ENCODE results near the gene ARF1. TPM values are rescaled to one million over a fixed set of nuclear protein-coding genes. Genes with fewer than 3 reads are reported as not detected.

The ARF1 gene
- total and polyA plus RNA-seq, 10 of the 15 experiments (the other 5 are each of a cell fraction or from before 2014, with no cell fraction given): 48.4 to 508 (median 283) TPM

GRCh38 chr1:228118040-228118439 lies 35.5 kb downstream of the ARF1 start:
- WGBS (ENCODE audit: insufficient coverage, insufficient replicate concordance, low lambda C conversion rate, missing lambda C conversion rate): 20% methylated on average over 2 of the region's 2 CpGs
- TF ChIP-seq STAT1 (conservative IDR thresholded peaks at IDR 0.05): no peak
- no peak for TF ChIP-seq KAT2A (conservative IDR thresholded peaks at IDR 0.05; ENCODE audit: control insufficient read depth, low read depth, low read length)
- TF ChIP-seq ATF7 (IDR thresholded peaks at IDR 0.05; ENCODE audit: low read depth): no peak
- TF ChIP-seq STAT3 (IDR thresholded peaks at IDR 0.05; ENCODE audit: low read depth, low read length): no peak
- no peak for TF ChIP-seq ZBTB4 (CRISPR knock-in tag; IDR thresholded peaks at IDR 0.05)
- Histone ChIP-seq H3K4me3 (no peak overlapping the region), H2AFZ (ENCODE audit: control insufficient read depth, low read depth, low read length) (no peak overlapping the region), H3K36me3 (ENCODE audit: control insufficient read depth in 2 of 2, insufficient read depth in 2 of 2, low read length in 1 of 2) (no peaks in the 10 kb centered on the region), H4K20me1 (ENCODE audit: control insufficient read depth, insufficient read depth) (no peaks in the 10 kb centered on the region), H3K4me2 (ENCODE audit: control insufficient read depth, insufficient read depth) (no peak overlapping the region), H3K4me1 (ENCODE audit: control insufficient read depth, insufficient read depth, low read length) (no peaks in the 10 kb centered on the region), H3K9me3 (replicated peaks; ENCODE audit: control insufficient read depth, insufficient read depth, low read length) (no peaks in the 10 kb centered on the region; the same call in 2 of the 3 replicates), H3K27ac (ENCODE audit: control insufficient read depth, insufficient read depth) (no peak overlapping the region), H3K79me2 (ENCODE audit: control insufficient read depth, insufficient read depth, low read length) (no peaks in the 10 kb centered on the region), H3K27me3 (replicated peaks in 1 of 2; ENCODE audit: control insufficient read depth in 2 of 2, insufficient read depth in 2 of 2, low read length in 1 of 2) (no peaks in the 10 kb centered on the region), H3K9ac (ENCODE audit: control insufficient read depth, insufficient read depth, low read length) (no peak overlapping the region)
- ChIA-PET SMC1A (ENCODE audit: uncharacterized antibody, unreplicated experiment) (no interaction called here), CTCF (interaction anchor here (1.2 kb wide), 1 partner anchor 13 kb away, joined by 7 read pairs; no protein-coding TSS in a partner anchor), RAD21 (ENCODE audit: unreplicated experiment) (no interaction called here), POLR2A (no interaction called here)
- FAIRE-seq (no peak), DNase-seq (ENCODE audit: low read depth, low spot score) (no peak), ATAC-seq (no peak)
- in situ Hi-C loops (cut with MboI): no loop called here
- no TSS peak for BruUV-seq (replicated peaks)
- intact Hi-C loops (cut with micrococcal nuclease; ENCODE audit: unreplicated experiment): no loop called here

Data from GM12878 (cell line).